ENCODE results near the gene SOAT1.

Gene SOAT1

DNA sequence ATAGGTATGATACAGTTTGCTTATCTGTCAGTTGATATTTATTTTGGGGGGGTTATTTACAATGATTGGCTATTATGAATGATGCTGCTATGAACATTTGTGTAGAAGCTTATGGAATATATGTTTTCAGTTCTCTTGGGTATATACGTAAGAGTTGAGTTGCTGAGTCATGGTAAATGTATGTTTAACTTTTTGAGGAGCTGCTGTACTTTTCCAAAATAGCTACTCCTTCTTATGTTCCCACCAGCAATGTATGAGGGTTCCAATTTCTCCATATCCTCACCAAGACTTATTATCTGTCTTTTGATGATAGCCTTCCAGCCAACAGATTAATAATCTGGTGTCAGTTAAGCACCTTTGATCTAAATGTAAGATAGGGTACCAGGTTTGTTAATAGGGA is 11.9 kb downstream of the SOAT1 start:
- no peak for DNase-seq (ENCODE audit: low read depth in 3 of 3)

DNA sequence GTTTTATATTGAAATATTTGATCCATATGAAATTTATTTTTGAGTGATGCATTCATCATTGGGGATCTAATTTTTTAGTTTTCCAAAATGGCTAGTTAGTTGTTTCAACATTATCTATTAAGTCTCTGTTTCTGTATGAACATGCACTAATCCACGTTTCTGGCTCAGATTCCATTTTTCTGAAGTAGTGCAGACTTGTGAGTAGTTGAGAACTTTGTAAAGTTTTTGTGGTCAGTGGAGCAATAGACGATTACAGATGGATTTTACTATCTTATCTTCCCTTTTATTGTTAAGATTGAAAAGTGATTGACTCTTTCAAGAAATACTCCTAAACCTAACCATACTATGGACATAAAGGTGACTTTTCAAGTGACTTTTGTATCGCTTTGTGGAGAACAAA is 16.7 kb downstream of the SOAT1 start:
- DNase-seq (ENCODE audit: low read depth in 3 of 3), result no peak

GRCh38 chr1:179310721-179311120 is 17.1 kb downstream of the SOAT1 start:
- DNase-seq (ENCODE audit: low read depth in 3 of 3), result no peak

DNA sequence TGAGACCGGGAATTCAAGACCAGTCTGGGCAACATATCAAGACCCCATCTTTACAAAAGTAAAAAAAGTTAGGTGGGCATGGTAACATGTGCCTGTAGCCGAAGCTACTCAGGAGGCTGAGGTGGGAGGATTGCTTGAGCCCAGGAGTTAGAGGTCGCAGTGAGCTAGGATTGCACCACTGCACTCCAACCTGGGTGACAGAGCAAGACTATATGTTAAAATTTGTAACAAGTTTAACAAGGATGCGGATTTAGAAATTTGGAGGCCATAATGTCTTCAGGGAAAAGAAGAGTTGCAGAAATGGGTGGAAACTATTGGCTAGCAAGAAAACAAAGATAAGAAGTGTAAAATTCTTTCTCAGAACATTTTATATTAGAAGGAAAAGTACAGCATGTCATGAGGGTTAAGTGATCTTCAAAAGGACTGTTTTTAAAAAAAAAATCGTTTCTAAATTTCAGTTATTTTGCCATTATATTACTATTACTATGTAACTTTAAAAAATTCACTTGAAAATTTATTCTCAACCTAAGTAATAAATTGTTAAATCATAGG is 17.6 kb downstream of the SOAT1 start:
- no peak for DNase-seq (ENCODE audit: low read depth in 3 of 3)

DNA sequence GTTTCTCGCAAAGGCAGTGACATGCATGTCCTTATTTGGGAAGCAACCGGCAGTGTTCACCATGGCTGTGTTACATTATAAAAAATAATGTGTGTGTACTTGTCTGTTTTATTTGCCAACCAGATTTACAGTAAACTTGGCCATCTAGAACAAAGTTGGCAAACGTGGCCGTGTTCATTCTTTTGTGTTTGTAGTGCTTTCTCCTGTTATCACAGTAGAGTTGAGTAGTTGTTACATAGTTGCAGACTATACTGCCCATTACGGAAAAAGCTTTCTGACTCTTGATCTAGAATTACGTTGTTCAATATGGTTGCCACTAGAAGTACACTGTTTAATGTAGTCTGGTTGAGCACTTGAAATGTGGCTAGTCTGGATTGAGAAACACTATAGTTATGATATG is 19.4 kb downstream of the SOAT1 start:
- DNase-seq (ENCODE audit: low read depth in 3 of 3), result no peak

DNA sequence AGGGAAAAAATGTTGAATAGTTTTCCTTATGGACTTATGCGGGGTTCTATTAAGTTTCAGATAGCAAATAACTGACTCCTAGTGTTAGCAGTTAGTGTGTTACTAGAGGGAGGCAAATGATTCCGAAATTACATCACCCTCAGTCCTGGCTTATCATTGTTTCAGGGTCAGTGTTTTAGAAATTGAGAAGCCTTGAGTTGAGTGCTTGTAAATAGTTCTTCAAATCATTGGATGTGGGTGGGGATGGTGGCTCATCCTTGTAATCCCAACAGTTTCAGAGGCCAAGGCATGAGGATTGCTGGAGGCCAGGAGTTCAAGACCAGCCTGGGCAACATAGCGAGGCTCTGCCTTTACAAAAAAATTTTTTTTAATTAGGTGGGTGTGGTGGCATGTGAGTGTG is 21.3 kb downstream of the SOAT1 start:
- DNase-seq (ENCODE audit: low read depth in 3 of 3), result no peak

DNA sequence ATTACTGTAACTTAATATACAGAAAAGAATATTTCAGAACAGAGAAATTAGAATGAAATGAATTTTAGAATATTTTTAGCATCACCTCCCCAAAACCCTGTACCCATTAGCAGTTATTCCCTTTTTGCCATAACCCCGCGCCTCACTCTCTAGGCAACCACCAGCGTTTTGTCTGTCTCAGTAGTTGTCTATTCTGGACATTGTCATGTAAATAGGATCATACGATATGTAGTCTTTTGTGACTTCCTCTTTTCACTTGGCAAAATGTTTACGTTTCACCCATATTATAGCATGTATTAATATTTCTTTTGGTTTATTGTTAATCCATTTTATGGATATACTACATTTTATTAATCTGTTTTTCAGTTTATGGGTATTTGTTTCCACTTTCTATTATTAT is 24.9 kb downstream of the SOAT1 start:
- no peak for DNase-seq (ENCODE audit: low read depth in 3 of 3)

- DNase-seq (ENCODE audit: low read depth in 3 of 3), result no peak
These were observed 28.1 kb downstream of the SOAT1 start for GRCh38 chr1:179321533-179322216.

DNA sequence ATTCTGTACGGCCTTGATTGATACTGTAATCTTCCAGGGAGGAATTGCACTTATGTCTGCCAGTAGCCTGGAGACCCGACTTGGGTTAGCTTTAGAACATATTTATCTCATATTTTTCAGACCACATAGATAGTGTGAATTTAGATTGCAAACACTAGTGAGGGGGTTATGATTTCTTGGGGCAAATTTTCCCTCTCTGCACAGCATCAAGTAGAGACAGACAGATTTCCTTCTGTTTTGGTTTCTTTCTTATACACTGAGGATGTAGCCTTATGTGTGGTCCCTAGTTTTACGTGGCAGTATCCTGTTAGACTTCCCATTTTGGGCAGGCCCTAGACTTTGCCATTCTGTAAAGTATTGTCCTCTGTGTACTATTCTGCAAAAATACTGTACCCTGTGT is 29.0 kb downstream of the SOAT1 start:
- no peak for DNase-seq (ENCODE audit: low read depth in 3 of 3)

DNA sequence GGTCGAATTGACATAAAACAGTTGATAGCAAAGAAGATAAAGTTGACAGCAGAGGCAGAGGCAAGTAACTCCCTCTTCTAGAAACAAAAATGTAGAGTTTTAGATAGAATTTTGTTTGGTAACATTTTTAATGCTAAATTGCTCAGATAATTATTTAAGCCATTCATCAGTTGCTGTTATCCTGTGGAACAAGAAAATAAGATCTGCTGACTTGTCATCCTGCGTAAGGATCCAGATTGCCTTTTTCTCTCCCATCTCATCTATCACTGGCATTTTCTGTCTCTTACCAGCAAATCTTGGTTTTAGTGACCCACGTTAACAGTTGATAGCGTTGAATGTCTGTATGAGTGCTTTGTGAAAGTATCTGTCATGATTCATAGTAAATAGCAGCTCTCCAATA is 29.8 kb downstream of the SOAT1 start:
- DNase-seq (ENCODE audit: low read depth in 3 of 3), result no peak

DNA sequence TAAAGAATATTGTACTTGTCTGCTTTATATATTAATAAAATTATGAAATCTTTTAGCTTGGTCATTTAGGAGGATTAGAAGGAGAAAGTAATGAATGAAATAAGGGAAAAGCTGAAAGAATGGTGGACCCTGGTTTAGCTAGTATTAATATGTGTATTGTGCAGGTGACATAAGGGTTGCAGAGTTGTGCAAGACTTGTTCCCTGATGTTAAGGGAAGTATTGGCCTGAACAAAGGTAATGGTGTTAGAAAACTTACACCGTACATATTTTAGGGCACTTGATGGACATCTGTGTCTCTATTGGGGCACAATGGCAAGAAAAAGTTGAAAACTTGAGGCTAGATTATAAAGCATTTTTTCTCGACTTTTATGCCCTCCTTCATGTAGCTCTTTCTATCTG is 32.2 kb downstream of the SOAT1 start:
- DNase-seq (ENCODE audit: low read depth in 3 of 3), result no peak

DNA sequence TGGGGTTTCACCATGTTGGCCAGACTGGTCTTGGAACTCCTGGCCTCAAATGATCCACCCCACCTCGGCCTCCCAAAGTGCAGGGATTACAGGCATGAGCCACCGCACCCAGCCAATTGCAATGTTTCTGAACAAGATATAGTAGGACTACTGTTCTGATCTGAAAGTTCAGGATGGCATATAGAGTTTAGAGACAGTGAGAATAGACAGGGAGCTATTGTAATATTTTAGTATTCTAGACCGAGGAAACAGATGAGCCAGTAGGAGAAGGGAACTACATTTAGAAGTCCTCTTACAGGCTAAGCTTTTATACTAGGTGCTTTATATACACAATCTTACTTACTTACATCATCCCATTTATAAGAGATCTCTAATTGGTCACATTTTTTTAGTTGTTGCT is 33.1 kb downstream of the SOAT1 start:
- DNase-seq (ENCODE audit: low read depth in 3 of 3), result no peak

DNA sequence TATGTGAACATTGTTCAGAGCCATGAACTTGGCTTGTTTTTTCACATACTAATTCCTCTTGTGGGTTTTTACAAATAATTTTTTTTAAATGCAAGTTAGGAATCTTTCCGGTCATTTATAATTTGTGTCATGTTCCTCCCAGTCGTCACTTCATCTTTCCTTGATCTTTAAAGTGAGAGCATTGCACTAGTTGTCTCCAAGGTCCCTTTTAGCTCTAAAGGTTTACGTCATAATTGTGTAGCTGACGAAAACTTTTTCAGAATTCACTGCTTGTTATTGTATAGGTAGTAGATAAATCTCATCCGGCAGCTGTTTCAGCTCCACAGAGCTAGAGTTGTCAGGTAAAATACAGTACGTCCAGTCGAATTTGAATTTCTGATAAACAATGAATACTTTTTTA is 33.6 kb downstream of the SOAT1 start:
- no peak for DNase-seq (ENCODE audit: low read depth in 3 of 3)

DNA sequence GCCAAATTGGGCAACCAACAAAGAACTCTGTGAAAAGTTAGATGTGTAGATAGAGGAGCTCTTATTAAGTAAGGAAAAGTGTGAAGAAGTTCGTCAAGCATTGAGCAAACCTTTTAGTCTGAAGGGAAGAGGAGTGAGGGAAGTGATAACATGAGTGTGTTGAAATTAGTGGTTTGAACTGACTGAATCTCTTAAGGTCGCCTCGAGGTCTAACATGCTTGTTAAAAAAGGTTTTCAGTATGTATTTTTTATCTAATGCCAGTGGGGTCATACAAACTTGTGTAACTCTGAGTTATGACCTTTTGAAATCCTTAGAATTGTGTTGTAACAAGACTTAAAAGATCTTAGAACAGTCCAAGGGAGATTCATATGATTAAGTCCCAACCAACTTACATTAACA is 34.1 kb downstream of the SOAT1 start:
- DNase-seq (ENCODE audit: low read depth in 3 of 3), result no peak

DNA sequence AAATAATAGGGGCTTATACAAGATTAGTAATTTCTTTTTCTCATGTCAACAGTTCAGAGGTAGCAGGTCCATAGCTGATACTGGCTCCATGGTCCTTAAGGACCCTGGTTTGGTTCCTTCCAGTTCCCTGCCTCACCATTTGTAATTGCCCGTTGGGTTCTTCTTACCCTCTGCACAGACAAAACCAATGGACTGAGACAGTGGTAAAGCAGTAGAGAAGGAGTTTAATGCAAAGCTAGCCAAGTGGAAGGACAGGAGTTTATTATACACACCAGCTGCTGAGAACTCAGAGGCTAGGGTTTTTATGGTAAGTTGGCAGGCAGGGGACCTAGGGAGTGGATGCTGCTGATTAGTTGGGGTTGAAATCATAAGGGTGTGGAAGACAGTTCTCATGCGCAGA is 36.3 kb downstream of the SOAT1 start:
- no peak for DNase-seq (ENCODE audit: low read depth in 3 of 3)

DNA sequence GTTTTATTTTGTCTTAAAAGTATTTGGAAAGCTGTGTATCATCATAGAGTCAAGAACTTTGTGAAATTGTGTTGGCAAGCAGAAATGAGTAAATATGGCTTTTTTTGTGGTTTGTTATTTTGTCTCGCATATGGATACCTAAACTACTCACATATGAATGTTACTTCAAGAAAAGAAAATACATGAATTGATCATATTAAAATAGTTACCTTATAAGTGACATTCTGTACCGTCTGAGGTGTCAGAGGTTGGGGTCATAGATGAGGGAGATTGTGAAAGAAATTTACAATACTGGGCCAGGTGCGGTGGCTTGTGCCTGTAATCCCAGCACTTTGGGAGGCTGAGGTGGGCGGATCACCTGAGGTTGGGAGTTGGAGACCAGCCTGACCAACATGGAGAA is 40.8 kb downstream of the SOAT1 start:
- DNase-seq (ENCODE audit: low read depth in 3 of 3), result no peak

DNA sequence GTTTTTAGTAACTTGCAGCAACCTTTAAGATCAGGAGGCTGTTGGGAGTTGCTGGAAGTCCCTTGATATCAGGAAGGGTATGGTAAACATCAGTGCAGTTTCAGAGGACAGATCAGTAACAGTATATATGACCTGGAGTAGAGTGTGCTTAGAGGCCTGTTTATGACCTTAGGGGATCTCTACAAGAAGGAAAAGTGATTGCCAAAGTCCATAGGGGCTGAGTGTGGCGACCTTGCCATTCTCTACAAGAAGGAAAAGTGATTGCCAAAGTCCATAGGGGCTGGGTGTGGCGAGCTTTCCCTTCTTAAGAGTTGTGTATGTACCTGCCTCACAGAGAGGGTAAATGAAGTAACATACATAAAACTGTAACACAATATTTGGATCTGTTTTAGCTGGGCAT is 43.7 kb downstream of the SOAT1 start:
- no peak for DNase-seq (ENCODE audit: low read depth in 3 of 3)

- no peak for DNase-seq (ENCODE audit: low read depth in 3 of 3)
These were observed 44.5 kb downstream of the SOAT1 start for GRCh38 chr1:179337942-179338560.

- no peak for DNase-seq (ENCODE audit: low read depth in 3 of 3)
These were observed 47.3 kb downstream of the SOAT1 start for GRCh38 chr1:179340918-179341317.

DNA sequence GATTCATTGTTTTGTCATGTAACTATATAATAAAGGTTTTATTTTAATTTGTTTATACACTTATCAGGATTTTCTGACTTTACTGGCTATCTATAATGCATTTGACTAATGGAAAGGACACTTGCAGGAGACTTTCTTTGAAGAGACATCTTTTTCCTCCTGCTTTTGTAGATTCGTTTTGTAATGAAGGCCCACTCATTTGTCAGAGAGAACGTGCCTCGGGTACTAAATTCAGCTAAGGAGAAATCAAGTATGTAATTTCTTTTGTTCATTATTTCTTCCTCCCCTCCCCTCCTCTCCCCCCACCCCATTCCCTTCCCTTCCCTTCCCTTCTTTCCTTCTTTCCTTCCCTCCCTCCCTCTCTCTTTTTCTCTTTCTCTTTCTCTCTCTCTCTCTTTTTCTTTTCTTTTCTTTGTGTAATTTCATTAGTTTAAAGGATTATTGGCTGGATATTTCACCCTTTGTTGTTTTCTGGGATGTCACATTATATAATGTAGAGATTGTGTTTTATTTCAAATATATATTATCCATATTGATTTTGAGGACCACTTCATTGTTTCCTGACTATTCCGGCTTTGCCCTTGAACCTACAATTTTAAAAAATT is 48.4 kb downstream of the SOAT1 start:
- DNase-seq (ENCODE audit: low read depth in 3 of 3), result no peak

DNA sequence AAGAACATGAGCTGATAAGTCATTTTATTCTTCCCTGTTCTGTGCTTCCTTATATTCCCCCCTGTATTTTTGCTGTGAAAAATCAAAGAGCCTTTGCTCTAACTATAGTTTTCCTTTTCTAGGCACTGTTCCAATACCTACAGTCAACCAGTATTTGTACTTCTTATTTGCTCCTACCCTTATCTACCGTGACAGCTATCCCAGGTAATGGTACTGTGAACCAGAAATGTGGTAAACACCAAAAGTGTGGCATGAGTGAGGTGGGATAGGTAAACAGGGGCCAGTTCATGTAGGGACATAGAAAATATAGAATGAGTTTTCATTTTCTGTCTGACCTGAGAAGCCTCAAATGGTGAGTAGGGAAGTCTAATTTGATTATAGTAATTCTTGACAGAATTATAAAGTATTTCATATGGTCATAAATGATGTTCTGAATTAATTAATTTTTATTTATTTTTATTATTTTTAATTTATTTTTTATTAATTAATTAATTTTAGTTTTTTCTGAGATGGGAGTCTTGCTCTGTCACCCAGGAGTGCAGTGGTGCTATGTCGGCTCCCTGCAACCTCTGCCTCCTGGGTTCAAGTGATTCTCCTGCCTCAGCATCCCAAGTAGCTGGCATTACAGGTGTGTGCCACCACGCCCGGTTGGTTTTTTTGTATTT is 49.3 kb downstream of the SOAT1 start:
- no peak for DNase-seq (ENCODE audit: low read depth in 3 of 3)

- DNase-seq (ENCODE audit: low read depth in 3 of 3), result no peak
These were observed 57.7 kb downstream of the SOAT1 start for GRCh38 chr1:179351281-179351680.

DNA sequence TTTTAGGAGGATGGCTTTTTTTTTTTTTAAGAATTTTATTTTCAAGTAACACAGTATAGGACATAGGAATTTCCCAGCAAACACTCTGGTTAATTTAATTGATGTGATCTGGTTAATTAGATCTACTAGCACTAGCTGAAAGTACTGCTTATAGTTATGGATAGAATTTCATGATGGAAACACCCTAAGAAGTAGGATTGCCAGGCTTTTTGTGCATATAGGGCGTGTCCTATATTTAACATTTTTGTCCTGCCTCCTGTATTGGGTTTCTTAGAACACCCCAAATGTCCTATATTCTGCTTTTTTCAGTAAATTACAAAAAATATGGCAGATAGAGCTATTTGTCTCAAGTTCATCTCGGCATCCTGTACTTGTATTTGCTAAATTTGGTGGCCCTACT is 58.6 kb downstream of the SOAT1 start:
- DNase-seq (ENCODE audit: low read depth in 3 of 3), result no peak
